Stomach (tissue), 4 donors: ENCODE data around the gene CCDC186.

Experiments
- POLR2A ChIP-seq, 4 donors: fragments of 450-650 bp; IDR thresholded peaks; one replicate each; pipeline ENCODE4 v1.6.1; 2016; ENCODE audit warnings: antibody characterized with exemption in 4 of 4, control low read depth in 2 of 4, mild to moderate bottlenecking in 1 of 4, moderate library complexity in 1 of 4
- POLR2AphosphoS5 ChIP-seq, 3 donors: sonication (generic); formaldehyde crosslinking; IDR thresholded peaks; one replicate each; pipeline ENCODE4 v1.6.1; 2016; ENCODE audit warnings: antibody characterized with exemption in 3 of 3

DNA sequence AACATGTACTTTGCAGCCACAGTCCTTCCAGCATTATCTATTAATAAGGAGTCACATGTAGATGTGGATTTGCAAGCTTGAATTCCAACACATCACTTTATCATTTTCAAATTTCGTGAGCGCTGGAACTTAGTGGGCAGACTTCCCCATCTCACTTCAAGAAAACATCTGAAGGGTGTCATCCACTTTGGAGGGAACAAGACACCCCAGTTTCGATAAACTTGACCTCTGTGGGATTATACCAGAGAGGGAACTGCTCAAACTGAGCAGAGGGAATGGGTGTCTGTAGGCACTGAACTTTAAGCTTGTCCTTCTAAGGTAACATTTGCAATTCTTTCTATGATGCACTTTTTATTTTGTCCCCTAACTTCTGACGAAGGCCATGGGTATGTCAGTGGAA is 102.8 kb downstream of the CCDC186 start:
- no peak for TF ChIP-seq POLR2AphosphoS5 (IDR thresholded peaks at IDR 0.05)
- TF ChIP-seq POLR2A (IDR thresholded peaks at IDR 0.05): no peak
